Activated CD4-positive, alpha-beta memory T cell treated with anti-CD3 and anti-CD28 coated beads, Interleukin-2, amount 10 ng/mL, durations not matched to agents 7 days and 5 days (primary cell): Measurements from ENCODE around the gene FOXC1. TPM values are rescaled to one million over a fixed set of nuclear protein-coding genes. Genes with fewer than 3 reads are reported as not detected.

Source experiments
- CTCF ChIA-PET: fragments of 350-600 bp; sonication (Branson Sonifier 250); formaldehyde crosslinking; loops from one replicate; lab custom pipeline; 2021; ENCODE audit warnings: antibody characterized with exemption, inconsistent platforms; lab: Charles Lee
- POLR2A ChIA-PET: fragments of 350-600 bp; sonication (Branson Sonifier 250); formaldehyde crosslinking; loops from one replicate; lab custom pipeline; 2021; ENCODE audit warnings: antibody characterized with exemption; lab: Charles Lee
- DNase-seq: peaks from one replicate; pipeline ENCODE4 v3.0.0-alpha.2; 2020
- H3K27ac Mint-ChIP-seq: one replicate; pipeline ENCODE4 v1.8.0; 2021; ENCODE audit warnings: mild to moderate bottlenecking, mixed read lengths
- H3K27me3 Mint-ChIP-seq: one replicate; pipeline ENCODE4 v1.8.0; 2021; ENCODE audit warnings: mixed read lengths
- H3K36me3 Mint-ChIP-seq: one replicate; pipeline ENCODE4 v1.8.0; 2021; ENCODE audit warnings: low read depth, mixed read lengths
- H3K4me1 Mint-ChIP-seq: one replicate; pipeline ENCODE4 v1.8.0; 2021; ENCODE audit warnings: mixed read lengths
- H3K4me3 Mint-ChIP-seq: one replicate; pipeline ENCODE4 v1.8.0; 2021; ENCODE audit warnings: mild to moderate bottlenecking, mixed read lengths
- H3K9me3 Mint-ChIP-seq: one replicate; pipeline ENCODE4 v1.8.0; 2021; ENCODE audit warnings: mixed read lengths
- total RNA-seq, 2 experiments: library from RNA; stranded (reverse); gene quantifications; one replicate each; pipeline ENCODE4 v1.2.3, GENCODE V29; 2021

The FOXC1 gene
- total RNA-seq, 2 experiments from 2014 or later, result 0.08 TPM; not detected in 1

GRCh38 chr6:1626481-1626880 lies 16.8 kb downstream of the FOXC1 start:
- ChIA-PET POLR2A (interaction anchor here (1.0 kb wide), 1 partner anchor 15 kb away, joined by 4 read pairs; no protein-coding TSS in a partner anchor), CTCF (interaction anchor here (1.2 to 1.9 kb wide), 5 partner anchors 16 to 1008 kb away, joined by 3 to 6 read pairs (median 4); partner anchors contain the start of gene FOXC1)
- H3K4me1 Mint-ChIP-seq, result peaks cover 8% of the 10 kb centered on the region
- H3K4me3 Mint-ChIP-seq, result no peak overlapping the region
- no peaks in the 10 kb centered on the region for H3K36me3 Mint-ChIP-seq
- no peak for DNase-seq
- peaks cover 60% of the 10 kb centered on the region for H3K27me3 Mint-ChIP-seq
- no peak overlapping the region for H3K27ac Mint-ChIP-seq
- no peaks in the 10 kb centered on the region for H3K9me3 Mint-ChIP-seq

- no peaks in the 10 kb centered on the region for H3K36me3 Mint-ChIP-seq
- peaks cover 50% of the 10 kb centered on the region for H3K27me3 Mint-ChIP-seq
- no peak overlapping the region for H3K27ac Mint-ChIP-seq
- ChIA-PET POLR2A (no interaction called here), CTCF (interaction anchor here (1.2 kb wide), 1 partner anchor 821 kb away, joined by 3 read pairs; no protein-coding TSS in a partner anchor)
- DNase-seq, result no peak
- H3K4me1 Mint-ChIP-seq, result peaks cover 8% of the 10 kb centered on the region
- H3K4me3 Mint-ChIP-seq, result no peak overlapping the region
- H3K9me3 Mint-ChIP-seq, result no peaks in the 10 kb centered on the region
Measured at GRCh38 chr6:1627827-1628560, 18.3 kb downstream of the FOXC1 start.

GRCh38 chr6:1629316-1629715 lies 19.6 kb downstream of the FOXC1 start:
- Mint-ChIP-seq H3K4me3 (no peak overlapping the region), H3K36me3 (no peaks in the 10 kb centered on the region), H3K27ac (no peak overlapping the region), H3K4me1 (peaks cover 6% of the 10 kb centered on the region), H3K27me3 (peaks cover 45% of the 10 kb centered on the region), H3K9me3 (no peaks in the 10 kb centered on the region)
- POLR2A ChIA-PET, result no interaction called here
- CTCF ChIA-PET, result no interaction called here
- no peak for DNase-seq

- Mint-ChIP-seq H3K4me1 (peaks cover 3% of the 10 kb centered on the region), H3K4me3 (no peak overlapping the region), H3K27me3 (peaks cover 41% of the 10 kb centered on the region), H3K27ac (no peak overlapping the region), H3K9me3 (no peaks in the 10 kb centered on the region), H3K36me3 (no peaks in the 10 kb centered on the region)
- POLR2A ChIA-PET, result no interaction called here
- DNase-seq, result no peak
- CTCF ChIA-PET, result no interaction called here
Measured at GRCh38 chr6:1630212-1630770, 20.6 kb downstream of the FOXC1 start.

- no peaks in the 10 kb centered on the region for H3K4me1 Mint-ChIP-seq
- peaks cover 36% of the 10 kb centered on the region for H3K27me3 Mint-ChIP-seq
- CTCF ChIA-PET, result no interaction called here
- H3K4me3 Mint-ChIP-seq, result no peak overlapping the region
- no peaks in the 10 kb centered on the region for H3K36me3 Mint-ChIP-seq
- POLR2A ChIA-PET, result no interaction called here
- no peaks in the 10 kb centered on the region for H3K9me3 Mint-ChIP-seq
- no peak overlapping the region for H3K27ac Mint-ChIP-seq
- DNase-seq, result no peak
Measured at GRCh38 chr6:1630771-1631217, 21.1 kb downstream of the FOXC1 start.

GRCh38 chr6:1631251-1631650 lies 21.5 kb downstream of the FOXC1 start:
- H3K9me3 Mint-ChIP-seq, result no peaks in the 10 kb centered on the region
- ChIA-PET CTCF (no interaction called here), POLR2A (no interaction called here)
- no peak for DNase-seq
- H3K27me3 Mint-ChIP-seq, result peaks cover 32% of the 10 kb centered on the region
- no peaks in the 10 kb centered on the region for H3K4me1 Mint-ChIP-seq
- no peaks in the 10 kb centered on the region for H3K36me3 Mint-ChIP-seq
- no peak overlapping the region for H3K4me3 Mint-ChIP-seq
- H3K27ac Mint-ChIP-seq, result no peak overlapping the region

- CTCF ChIA-PET, result no interaction called here
- Mint-ChIP-seq H3K27me3 (peaks cover 11% of the 10 kb centered on the region), H3K4me1 (no peaks in the 10 kb centered on the region), H3K36me3 (no peaks in the 10 kb centered on the region), H3K4me3 (no peak overlapping the region), H3K27ac (no peak overlapping the region), H3K9me3 (no peaks in the 10 kb centered on the region)
- DNase-seq, result no peak
- POLR2A ChIA-PET, result no interaction called here
Measured at GRCh38 chr6:1633366-1634021, 23.8 kb downstream of the FOXC1 start.

GRCh38 chr6:1634081-1634480 lies 24.4 kb downstream of the FOXC1 start:
- DNase-seq, result no peak
- ChIA-PET CTCF (no interaction called here), POLR2A (no interaction called here)
- Mint-ChIP-seq H3K27me3 (peaks cover 8% of the 10 kb centered on the region), H3K4me3 (no peak overlapping the region), H3K27ac (no peak overlapping the region), H3K4me1 (no peaks in the 10 kb centered on the region), H3K36me3 (no peaks in the 10 kb centered on the region), H3K9me3 (no peaks in the 10 kb centered on the region)

- H3K9me3 Mint-ChIP-seq, result no peaks in the 10 kb centered on the region
- H3K4me3 Mint-ChIP-seq, result no peak overlapping the region
- no peak overlapping the region for H3K27ac Mint-ChIP-seq
- no peaks in the 10 kb centered on the region for H3K36me3 Mint-ChIP-seq
- peaks cover 5% of the 10 kb centered on the region for H3K27me3 Mint-ChIP-seq
- no peaks in the 10 kb centered on the region for H3K4me1 Mint-ChIP-seq
- DNase-seq, result no peak
- ChIA-PET POLR2A (no interaction called here), CTCF (no interaction called here)
Measured at GRCh38 chr6:1635305-1636010, 25.7 kb downstream of the FOXC1 start.

GRCh38 chr6:1636272-1636825 lies 26.6 kb downstream of the FOXC1 start:
- Mint-ChIP-seq H3K4me3 (no peak overlapping the region), H3K4me1 (no peaks in the 10 kb centered on the region), H3K36me3 (no peaks in the 10 kb centered on the region), H3K27me3 (peaks cover 5% of the 10 kb centered on the region), H3K27ac (no peak overlapping the region), H3K9me3 (no peaks in the 10 kb centered on the region)
- ChIA-PET POLR2A (no interaction called here), CTCF (no interaction called here)
- DNase-seq, result no peak

- Mint-ChIP-seq H3K4me3 (no peak overlapping the region), H3K27me3 (peaks cover 4% of the 10 kb centered on the region), H3K9me3 (no peaks in the 10 kb centered on the region), H3K27ac (no peak overlapping the region), H3K36me3 (no peaks in the 10 kb centered on the region), H3K4me1 (no peaks in the 10 kb centered on the region)
- ChIA-PET CTCF (no interaction called here), POLR2A (no interaction called here)
- no peak for DNase-seq
Measured at GRCh38 chr6:1636971-1637871, 27.5 kb downstream of the FOXC1 start.

- Mint-ChIP-seq H3K36me3 (no peaks in the 10 kb centered on the region), H3K27ac (no peak overlapping the region), H3K4me1 (no peaks in the 10 kb centered on the region), H3K9me3 (no peaks in the 10 kb centered on the region), H3K4me3 (no peak overlapping the region), H3K27me3 (no peaks in the 10 kb centered on the region)
- ChIA-PET POLR2A (no interaction called here), CTCF (interaction anchor here (1.0 kb wide), 1 partner anchor 995 kb away, joined by 3 read pairs; no protein-coding TSS in a partner anchor)
- no peak for DNase-seq
Measured at GRCh38 chr6:1639430-1639829, 29.7 kb downstream of the FOXC1 start.
